HG03558 (cell line): ENCODE results near the gene HECA.
A peak's percentile ranks its signal among the peaks of the same experiment; 100 is the strongest.
"Not testable (repeated sequence)": the region's sequence is repeated elsewhere in the genome, so short reads cannot be mapped to it uniquely, and the experiment has no call there.

Experiments used
- ATAC-seq: cut with Tn5 transposase; IDR thresholded peaks from one replicate; pipeline ENCODE4 v1.9.1; 2021; ENCODE audit warnings: moderate number of reproducible peaks; ENCODE audit not compliant: unreplicated experiment; ENCODE audit errors: extremely low read depth

The HECA gene

DNA sequence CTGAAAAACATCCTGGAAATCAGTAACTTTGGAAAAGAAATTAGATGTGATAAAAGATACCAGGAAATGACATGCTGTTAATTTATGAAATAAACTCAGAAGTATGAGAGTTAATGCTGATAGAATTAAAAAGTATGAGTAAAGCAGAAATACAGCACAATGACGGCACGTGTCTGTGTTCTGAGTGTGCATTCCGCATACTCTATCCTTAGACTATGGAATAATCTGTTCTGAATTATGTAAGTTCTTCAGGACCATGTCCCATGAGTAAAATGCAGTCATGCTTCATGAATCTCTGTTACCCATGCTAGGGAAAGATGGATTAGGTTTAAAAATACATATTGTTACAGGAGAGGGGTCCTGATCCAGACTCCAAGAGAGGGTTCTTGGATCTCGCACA, 21.7 kb downstream of the HECA start:
- ATAC-seq: no peak

DNA sequence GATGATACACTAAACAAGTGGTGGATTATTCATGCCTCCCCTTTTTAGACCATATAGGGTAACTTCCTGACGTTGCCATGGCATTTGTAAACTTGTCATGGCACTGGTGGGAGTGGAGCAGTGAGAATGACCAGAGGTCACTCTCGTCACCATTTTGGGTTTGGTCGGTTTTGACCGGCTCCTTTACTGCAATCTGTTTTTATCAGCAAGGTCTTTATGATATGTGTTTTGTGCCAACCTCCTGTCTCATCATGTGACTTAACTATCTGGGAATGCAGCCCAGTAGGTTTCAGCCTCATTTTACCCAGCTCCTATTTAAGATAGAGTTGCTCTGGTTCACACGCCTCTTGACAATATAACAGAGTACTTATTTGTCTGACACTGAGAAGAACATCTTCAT, 22.2 kb downstream of the HECA start:
- ATAC-seq: not testable (repeated sequence)

DNA sequence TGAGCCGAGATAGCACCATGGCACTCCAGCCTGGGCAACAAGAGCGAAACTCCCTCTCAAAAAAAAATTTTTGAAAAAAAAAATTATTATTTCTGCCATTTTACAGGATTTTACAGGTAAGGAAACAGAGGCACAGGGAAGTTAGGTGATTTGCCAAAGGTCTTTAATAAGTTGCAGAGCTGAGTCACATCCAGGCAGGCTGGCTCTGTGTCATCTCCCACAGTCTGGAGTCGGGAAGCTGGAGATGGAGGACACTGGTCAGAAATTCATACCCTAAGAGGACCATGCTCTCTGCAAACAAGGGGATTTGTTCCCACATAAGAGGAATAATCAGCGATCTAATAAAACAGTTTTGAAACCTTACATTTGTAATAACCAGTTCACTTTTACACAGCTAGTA, 24.1 kb downstream of the HECA start:
- no peak for ATAC-seq

DNA sequence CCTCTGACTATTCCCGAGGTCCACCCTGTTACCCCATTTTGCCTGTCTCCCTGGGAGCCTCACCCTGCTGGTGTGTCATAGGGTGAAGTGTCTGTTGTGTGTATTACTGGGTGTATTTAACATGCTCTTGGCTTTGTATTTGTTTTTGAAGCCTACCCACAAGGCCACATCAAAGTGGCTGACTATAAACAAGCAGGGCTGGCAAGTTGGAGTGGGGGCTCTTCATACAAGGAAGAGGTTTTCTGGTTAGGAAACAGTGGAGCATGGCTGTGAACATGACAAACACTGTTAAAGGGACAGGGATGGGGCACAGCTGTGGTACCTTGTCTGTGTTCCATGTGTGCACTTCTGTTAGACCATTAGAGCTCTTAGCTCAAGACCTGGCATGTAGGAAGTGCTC, 26.3 kb downstream of the HECA start:
- no peak for ATAC-seq

DNA sequence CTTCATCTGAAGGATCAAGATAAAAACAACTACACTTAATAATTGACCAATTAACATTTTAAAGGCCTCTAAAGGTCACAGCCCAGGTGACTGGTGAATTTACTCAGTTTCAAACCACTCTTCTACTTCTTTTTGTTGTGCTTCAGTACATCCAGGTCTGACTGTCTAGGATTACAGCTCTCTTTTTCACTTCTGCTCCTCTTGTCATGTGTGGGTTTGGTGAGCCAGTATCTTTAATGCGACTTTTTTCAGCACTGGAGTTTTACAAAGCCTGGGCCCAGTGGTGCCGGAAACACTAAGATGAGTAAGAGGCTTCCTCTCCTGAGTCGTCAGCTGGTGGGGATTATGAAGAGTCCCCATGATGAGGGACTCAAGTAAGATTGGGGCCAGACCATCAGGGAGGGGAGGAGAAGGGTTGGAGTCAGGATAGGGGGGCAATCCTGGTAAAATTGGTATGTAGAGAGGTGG, 27.0 kb downstream of the HECA start:
- peak; percentile 98 for ATAC-seq

DNA sequence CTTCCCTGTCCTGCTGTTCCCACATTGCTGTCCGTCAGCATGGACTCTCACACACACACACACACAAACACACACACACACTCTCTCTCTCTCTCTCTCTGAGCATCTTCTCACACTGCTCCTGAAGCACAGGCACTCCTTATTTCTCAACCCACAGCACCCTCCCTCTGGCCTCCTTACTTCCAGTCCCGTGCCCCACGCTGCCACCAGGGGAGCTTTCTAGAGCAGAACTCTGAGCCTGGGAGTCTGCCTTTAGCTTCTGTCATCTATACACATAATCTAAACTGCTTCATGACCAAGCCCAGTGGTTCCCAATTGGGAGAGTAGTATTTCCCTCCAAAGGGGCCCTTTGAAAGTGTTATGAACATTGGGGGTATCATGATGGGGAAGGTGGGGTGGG, 29.1 kb downstream of the HECA start:
- no peak for ATAC-seq

DNA sequence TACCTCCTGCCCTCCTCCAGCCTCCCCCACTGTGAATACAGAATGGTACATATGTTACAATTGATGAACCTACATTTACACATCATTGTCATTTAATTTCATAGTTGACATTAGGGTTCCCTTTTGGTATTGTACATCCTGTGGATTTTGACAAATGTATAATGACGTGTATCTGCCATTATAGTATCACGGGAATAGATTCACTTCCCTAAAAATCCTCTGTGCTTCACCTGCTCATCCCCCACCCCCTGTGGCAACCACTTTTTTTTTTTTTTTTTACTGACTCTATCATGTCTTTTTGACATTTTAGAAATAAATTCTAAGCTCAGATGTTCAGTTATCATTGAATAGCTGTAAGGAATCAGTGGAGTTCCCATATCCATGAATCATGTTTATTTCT, 30.4 kb downstream of the HECA start:
- no peak for ATAC-seq

DNA sequence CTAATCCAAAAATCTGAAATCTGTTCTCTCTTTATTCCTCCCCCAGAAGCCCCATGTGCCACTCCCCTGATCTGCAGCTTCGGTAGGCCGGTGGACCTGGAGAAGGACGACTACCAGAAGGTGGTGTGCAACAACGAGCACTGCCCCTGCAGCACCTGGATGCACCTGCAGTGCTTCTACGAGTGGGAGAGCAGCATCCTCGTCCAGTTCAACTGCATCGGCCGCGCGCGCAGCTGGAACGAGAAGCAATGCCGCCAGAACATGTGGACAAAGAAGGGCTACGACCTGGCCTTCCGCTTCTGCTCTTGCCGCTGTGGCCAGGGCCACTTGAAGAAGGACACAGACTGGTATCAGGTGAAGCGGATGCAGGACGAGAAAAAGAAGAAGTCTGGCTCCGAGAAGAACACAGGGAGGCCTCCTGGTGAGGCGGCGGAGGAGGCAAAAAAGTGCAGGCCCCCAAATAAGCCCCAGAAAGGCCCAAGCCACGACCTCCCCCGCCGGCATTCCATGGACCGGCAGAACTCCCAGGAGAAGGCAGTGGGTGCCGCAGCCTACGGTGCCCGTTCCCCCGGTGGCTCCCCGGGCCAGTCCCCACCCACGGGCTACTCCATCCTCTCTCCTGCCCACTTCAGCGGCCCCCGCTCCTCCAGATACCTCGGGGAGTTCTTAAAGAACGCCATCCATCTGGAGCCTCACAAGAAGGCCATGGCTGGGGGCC, 31.5 kb downstream of the HECA start:
- no peak for ATAC-seq

DNA sequence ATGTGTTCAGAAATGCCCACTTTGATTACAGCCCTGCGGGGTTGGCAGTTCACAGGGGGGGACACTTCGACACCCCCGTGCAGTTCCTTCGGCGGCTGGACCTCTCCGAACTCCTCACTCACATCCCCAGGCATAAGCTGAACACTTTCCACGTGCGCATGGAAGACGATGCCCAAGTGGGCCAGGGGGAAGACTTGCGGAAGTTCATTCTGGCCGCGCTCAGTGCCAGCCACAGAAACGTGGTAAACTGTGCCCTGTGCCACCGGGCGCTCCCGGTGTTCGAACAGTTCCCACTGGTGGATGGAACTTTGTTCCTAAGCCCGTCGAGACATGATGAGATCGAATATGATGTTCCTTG, 32.1 kb downstream of the HECA start:
- ATAC-seq: no peak

DNA sequence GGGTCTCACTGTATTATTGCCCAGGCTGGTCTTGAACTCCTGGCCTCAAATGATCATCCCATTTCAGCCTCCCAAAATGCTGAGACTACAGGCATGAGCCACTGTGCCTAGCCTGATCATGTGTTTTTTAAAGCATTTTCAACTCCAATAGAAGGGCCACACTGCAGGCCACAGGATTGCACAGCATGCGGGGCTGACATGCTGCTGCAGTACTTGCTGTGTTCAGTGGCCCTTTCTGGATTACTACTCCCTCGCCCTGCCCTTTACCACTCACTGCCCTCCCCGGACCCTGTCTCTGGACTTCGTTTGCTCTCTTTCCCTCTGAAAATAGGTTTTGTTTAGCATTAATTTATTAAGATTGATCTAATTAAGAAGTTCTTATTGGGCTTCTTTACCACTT, 37.3 kb downstream of the HECA start:
- ATAC-seq: no peak

DNA sequence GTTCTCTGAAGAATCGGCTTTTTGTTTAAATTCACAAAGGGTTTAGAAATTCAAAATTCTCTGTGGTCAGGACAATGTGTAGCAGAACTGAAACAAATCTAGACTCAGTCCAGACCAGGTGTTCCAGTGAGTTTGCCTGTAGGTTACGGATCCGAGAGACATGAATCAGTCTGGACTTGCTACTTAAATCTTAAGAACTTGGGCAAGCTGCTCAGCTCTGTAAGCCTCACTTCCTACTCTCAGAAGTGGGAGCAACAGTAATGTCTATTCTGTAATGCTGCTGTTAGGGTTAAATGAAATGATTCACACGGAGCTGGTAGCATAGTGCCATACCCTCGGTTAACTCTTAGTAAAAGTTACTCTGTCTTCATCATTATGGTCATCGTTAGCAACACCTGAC, 37.7 kb downstream of the HECA start:
- ATAC-seq: no peak

DNA sequence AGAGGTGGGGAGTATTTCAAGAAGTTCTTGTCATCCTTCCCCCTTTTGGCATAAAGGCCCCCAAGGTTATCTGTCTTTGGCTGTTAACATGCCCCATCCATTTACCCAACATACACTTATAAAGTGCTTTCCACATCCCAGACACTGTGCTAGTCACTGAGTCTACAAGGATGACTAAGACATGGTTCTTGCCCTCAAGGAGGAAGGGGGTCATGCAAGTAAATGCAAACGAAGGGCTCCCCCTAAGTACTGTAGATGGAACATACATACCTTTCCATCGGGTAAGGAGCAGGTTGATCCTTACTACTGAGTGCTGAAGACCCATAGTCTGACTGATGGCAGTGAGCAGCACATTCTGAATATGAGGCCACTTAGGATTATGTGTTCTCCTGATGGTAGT, 38.3 kb downstream of the HECA start:
- ATAC-seq: no peak

DNA sequence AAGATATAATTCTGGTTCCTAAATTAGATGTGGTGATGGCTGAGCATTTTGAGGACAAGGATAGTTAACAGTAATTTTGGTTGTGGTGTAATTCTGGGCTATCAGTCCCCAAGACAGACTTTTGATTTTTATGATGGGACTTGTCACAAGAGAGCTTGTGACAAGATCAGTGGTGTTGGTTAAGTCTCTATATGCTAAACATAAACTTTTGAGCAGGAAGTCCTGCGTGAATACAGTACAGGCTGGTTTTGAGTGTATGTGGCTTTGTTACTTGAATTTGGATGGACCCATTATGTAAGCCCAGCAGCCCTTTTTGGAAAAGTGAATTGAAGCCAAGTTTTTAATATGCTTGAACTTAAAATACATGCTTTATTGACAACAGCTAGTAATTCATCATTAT, 38.9 kb downstream of the HECA start:
- ATAC-seq: no peak

DNA sequence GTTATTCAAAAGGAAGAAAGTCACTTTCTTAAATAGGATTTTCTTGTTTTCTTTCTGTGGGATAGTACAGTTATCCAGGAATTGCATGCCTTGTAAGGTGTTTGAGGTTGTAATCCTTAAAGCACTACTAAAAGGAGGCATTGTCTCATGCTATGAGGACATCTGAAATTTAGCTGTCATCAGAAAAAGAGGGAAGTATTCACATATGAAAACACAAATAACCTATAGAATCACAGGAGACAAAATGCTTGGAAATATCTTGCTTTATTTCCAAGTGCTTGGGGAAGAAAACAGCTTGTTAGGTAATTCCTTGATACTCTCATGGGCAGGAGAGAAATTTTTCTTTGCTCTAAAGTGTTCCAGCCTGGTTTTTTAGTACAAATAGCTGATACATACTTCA, 40.1 kb downstream of the HECA start:
- no peak for ATAC-seq

DNA sequence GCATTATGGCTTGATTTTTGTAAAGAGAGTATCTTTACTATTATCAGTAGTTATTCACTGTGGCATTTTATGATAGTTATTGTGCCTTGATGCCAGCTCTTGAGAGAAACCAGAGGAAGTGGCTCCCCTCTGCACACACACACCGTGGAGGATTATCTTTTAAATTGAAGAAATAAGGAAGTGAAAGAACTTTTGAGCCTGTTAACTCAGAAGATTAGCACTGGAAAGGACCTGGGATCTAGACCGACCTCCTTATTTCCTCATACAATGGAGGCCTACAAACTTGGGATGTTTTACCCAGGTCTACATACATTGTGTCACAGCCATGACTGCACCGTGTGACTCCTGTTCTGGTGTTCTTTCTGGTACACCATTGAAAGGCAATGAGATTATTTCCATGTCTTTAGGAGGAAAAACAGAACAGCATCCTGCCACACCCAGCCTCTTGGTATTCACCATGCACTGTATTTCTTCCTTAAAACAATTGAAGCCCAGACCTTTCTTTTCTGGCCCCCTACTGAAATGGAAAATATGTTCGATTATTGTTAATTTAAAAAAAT, 40.6 kb downstream of the HECA start:
- ATAC-seq: no peak

DNA sequence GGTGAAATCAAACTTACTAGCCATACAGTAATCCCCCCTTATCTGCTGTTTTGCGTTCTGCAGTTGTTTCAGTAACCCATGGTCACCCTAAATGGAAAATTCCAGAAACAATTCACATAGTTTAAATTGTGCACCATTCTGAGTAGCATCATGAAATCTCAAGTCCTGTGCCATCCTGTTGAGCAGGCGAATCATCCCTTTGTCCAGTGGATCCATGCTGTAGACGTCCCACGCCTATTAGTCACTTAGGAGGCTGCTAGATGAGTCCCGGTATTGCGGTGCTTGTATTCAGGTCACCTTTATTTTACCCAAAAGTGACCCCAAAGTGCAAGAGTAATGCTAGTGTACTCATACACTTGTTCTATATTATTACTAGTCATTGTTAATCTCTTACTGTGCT, 46.4 kb downstream of the HECA start:
- ATAC-seq: no peak

DNA sequence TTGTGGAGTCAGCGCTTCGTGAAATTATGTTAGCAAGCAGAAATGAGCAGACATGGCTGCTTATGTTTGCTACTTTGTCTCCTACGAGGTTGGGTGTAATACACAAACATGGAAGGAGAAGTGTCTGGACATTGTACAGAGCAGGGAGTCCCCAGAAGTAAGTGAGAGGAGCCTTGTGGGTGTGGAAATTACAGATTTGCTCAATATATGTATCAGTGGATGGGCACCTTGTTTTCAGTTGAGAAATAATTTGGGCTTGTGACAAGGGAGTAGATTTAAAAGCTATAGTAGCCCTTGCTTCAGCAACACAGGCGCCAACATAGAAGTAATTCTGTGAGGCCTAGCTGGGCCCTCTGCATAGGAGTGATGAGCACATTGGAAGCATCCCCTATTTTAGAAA, 49.2 kb downstream of the HECA start:
- no peak for ATAC-seq

DNA sequence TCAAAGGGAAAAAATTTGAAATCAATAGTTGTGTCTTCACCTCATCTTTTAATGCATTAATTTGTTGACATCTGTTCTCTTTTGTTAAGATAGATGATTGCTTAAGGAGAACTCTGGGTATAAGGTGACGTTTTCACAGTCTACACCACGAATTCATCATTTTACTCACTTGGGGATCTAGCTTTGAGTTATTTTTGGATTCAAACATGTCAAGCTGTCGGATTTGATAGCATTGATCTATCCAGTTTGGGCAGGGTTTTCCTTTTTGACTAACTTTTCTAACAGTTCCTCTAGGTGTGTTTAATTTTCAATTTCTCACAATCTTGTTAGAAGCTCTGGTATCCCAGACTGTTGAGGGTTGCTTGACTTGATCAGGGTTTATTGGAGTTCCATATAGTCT, 49.6 kb downstream of the HECA start:
- ATAC-seq: no peak

DNA sequence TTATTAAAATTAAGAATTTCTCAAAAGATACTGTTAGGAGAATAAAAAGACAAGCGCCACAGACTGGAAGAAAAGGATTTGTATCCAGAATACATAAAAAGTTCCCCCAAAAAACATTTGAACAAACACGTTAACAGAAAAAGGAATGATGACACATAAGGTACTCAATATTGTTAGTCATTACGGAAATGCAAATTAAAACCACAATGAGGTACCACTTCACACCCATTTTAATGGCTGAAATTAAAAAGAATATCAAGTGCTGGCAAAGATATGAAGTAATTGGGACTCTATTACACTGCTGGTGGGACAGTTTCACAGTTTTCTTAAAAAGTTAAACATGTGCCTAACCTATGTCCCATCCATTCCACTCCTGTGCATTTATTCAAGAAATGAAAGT, 51.4 kb downstream of the HECA start:
- ATAC-seq: no peak

DNA sequence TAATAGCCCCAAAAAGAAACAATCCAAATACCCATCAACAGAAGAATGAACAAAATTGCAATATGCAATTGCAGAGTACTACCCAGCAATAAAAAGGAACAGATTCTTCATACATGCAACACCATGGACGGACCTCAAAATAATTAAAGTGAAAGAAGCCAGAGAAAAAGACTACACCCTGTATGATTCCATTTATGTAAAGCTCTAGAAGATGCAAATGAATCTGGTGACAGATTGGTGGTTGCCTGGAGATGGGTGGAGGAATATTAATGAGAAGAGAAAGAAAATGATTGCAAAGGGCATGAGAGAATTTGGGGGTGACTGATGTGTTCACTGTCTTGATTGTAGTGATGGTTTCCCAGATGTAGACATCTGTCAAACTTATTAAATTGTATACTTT, 51.8 kb downstream of the HECA start:
- no peak for ATAC-seq

DNA sequence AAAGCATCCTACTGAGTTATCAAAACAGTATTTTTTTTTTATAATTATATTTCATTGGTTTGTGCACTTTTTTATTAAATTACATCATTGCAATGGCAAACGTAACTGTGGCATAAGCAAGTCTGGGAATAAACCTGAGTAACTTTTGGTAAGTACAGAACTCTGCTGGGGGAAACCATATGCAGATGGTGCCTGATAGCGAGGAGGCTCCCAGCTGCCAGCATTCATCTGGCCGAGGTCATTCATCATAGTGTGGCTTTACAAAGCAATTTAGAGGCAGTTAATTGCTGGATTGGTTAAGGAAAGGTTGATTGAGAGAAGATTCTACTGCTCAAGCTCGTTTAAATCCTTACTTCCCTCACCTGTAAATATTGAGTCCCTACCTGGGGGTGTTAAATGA, 52.6 kb downstream of the HECA start:
- no peak for ATAC-seq

DNA sequence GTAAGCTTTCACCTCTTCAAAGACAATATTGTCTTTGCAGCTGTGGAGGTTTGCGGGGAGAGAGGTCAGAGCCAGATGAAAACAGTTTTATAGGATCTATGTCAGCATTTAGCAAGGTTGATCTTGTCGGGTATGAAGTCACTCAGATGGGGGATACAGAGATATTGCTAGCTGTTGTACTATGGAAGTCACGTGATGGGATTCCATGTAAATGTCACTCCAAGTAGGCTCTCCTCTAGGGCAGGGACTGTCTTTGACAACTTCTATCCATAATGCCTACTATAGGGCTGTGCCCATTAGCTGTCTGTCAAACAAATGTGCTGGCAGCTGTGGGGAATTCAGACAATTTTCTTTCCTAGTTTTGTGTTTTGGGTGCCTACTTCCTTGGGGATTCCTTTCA, 54.8 kb downstream of the HECA start:
- no peak for ATAC-seq
